KMS-11 (cell line): ENCODE measurements around the gene NRSN1.

ENCODE experiments used
- H2AFZ ChIP-seq: fragments of 200-600 bp; sonication (generic); 2 replicates; pipeline ENCODE4 v1.6.1; 2016; ENCODE audit warnings: antibody characterized with exemption, mixed run types, low read depth
- H3K27ac ChIP-seq: fragments of 200-600 bp; sonication (generic); 2 replicates; pipeline ENCODE4 v1.6.1; 2016; ENCODE audit warnings: mild to moderate bottlenecking, mixed run types
- H3K27me3 ChIP-seq: fragments of 200-600 bp; sonication (generic); 2 replicates; pipeline ENCODE4 v1.6.1; 2017; ENCODE audit warnings: mild to moderate bottlenecking, low read depth, mixed run types, moderate library complexity; ENCODE audit not compliant: insufficient read depth
- H3K36me3 ChIP-seq: fragments of 200-600 bp; sonication (generic); 2 replicates; pipeline ENCODE4 v1.6.1; 2017; ENCODE audit warnings: mild to moderate bottlenecking, mixed run types; ENCODE audit not compliant: insufficient read depth
- H3K4me1 ChIP-seq: fragments of 200-600 bp; sonication (generic); 2 replicates; pipeline ENCODE4 v1.6.1; 2016; ENCODE audit warnings: mild to moderate bottlenecking, low read depth, mixed run types; ENCODE audit not compliant: poor library complexity, severe bottlenecking
- H3K4me2 ChIP-seq: fragments of 200-600 bp; sonication (generic); 2 replicates; pipeline ENCODE4 v1.7.0; 2016; ENCODE audit warnings: mild to moderate bottlenecking, mixed run types
- H3K4me3 ChIP-seq: fragments of 200-600 bp; sonication (generic); IDR thresholded peaks from 2 replicates; pipeline ENCODE4 v1.6.1; 2017; ENCODE audit warnings: low read depth, low read length, mixed read lengths; ENCODE audit not compliant: insufficient read depth
- H3K79me2 ChIP-seq: fragments of 200-600 bp; sonication (generic); 2 replicates; pipeline ENCODE4 v1.6.1; 2016; ENCODE audit warnings: low read depth, mixed run types; ENCODE audit not compliant: insufficient read depth
- H3K9ac ChIP-seq: fragments of 200-600 bp; sonication (generic); 2 replicates; pipeline ENCODE4 v1.6.1; 2016; ENCODE audit warnings: mild to moderate bottlenecking, mixed run types
- H4K20me1 ChIP-seq: fragments of 200-600 bp; sonication (generic); 2 replicates; pipeline ENCODE4 v1.6.1; 2016; ENCODE audit warnings: mild to moderate bottlenecking, mixed run types; ENCODE audit not compliant: insufficient read depth
- CTCF ChIP-seq: fragments of 200-600 bp; sonication (generic); conservative IDR thresholded peaks from 2 replicates; pipeline ENCODE4 v1.6.1; 2017; ENCODE audit warnings: low read depth, mild to moderate bottlenecking, antibody characterized with exemption, low read length, moderate library complexity, mixed read lengths

The NRSN1 gene

GRCh38 chr6:24193364-24193763 is 67.3 kb downstream of the NRSN1 start:
- Histone ChIP-seq H3K4me3 (no peak overlapping the region), H4K20me1 (no peaks in the 10 kb centered on the region), H3K27ac (no peak overlapping the region), H3K4me1 (no peaks in the 10 kb centered on the region), H3K9ac (no peak overlapping the region), H2AFZ (no peak overlapping the region), H3K27me3 (no peaks in the 10 kb centered on the region), H3K36me3 (no peaks in the 10 kb centered on the region), H3K79me2 (no peaks in the 10 kb centered on the region), H3K4me2 (no peak overlapping the region)
- no peak for TF ChIP-seq CTCF

- no peak overlapping the region for H3K9ac ChIP-seq
- no peaks in the 10 kb centered on the region for H3K36me3 ChIP-seq
- H3K27ac ChIP-seq, result no peak overlapping the region
Observed at GRCh38 chr6:24194978-24195700, 69.1 kb downstream of the NRSN1 start.

GRCh38 chr6:24195836-24196597 is 70.0 kb downstream of the NRSN1 start:
- H3K4me2 ChIP-seq, result no peak overlapping the region
- no peaks in the 10 kb centered on the region for H3K79me2 ChIP-seq
- no peak overlapping the region for H3K4me3 ChIP-seq
- no peaks in the 10 kb centered on the region for H3K36me3 ChIP-seq
- TF ChIP-seq CTCF, result no peak
- no peaks in the 10 kb centered on the region for H3K4me1 ChIP-seq
- no peaks in the 10 kb centered on the region for H3K27me3 ChIP-seq
- no peak overlapping the region for H3K9ac ChIP-seq
- no peaks in the 10 kb centered on the region for H4K20me1 ChIP-seq
- H3K27ac ChIP-seq, result no peak overlapping the region
- H2AFZ ChIP-seq, result no peak overlapping the region

More at GRCh38 chr6:24194978-24195700, 69.1 kb downstream of the NRSN1 start:
- H3K27me3 ChIP-seq, result no peaks in the 10 kb centered on the region
- H4K20me1 ChIP-seq, result no peaks in the 10 kb centered on the region
- no peak overlapping the region for H3K4me3 ChIP-seq
- H3K4me1 ChIP-seq, result no peaks in the 10 kb centered on the region
- H2AFZ ChIP-seq, result no peak overlapping the region
- H3K4me2 ChIP-seq, result no peak overlapping the region
- no peak for TF ChIP-seq CTCF
- no peaks in the 10 kb centered on the region for H3K79me2 ChIP-seq
